Neural crest cell (in vitro differentiated cells): ENCODE results near the gene FEV. TPM values are rescaled to one million over a fixed set of nuclear protein-coding genes. Genes with fewer than 3 reads are reported as not detected.

Experiments
- DNase-seq: peaks from one replicate; pipeline ENCODE4 v3.0.0; 2021; ENCODE audit warnings: low read depth, mixed read lengths, low spot score
- H3K27ac Mint-ChIP-seq: one replicate; pipeline ENCODE4 v1.8.0; 2021; ENCODE audit warnings: mild to moderate bottlenecking, mixed read lengths; ENCODE audit not compliant: unreplicated experiment
- H3K27me3 Mint-ChIP-seq: 2 replicates; pipeline ENCODE4 v1.8.0; 2021; ENCODE audit warnings: low read depth, mild to moderate bottlenecking, mixed read lengths
- H3K36me3 Mint-ChIP-seq: 2 replicates; pipeline ENCODE4 v1.8.0; 2021; ENCODE audit warnings: low read depth, mild to moderate bottlenecking, mixed read lengths
- H3K4me1 Mint-ChIP-seq: 2 replicates; pipeline ENCODE4 v1.8.0; 2021; ENCODE audit warnings: mixed read lengths
- H3K4me3 Mint-ChIP-seq: one replicate; pipeline ENCODE4 v1.8.0; 2021; ENCODE audit warnings: mild to moderate bottlenecking, mixed read lengths
- H3K9me3 Mint-ChIP-seq: 2 replicates; pipeline ENCODE4 v1.8.0; 2021; ENCODE audit warnings: mixed read lengths
- total RNA-seq: library from RNA; stranded (reverse); gene quantifications from 2 replicates; pipeline ENCODE4 v1.2.1, GENCODE V29; 2021
- TF ChIP-seq, protein P1 (sequence below): fragments of 200-600 bp; sonication (generic); conservative IDR thresholded peaks from 2 replicates; pipeline ENCODE4 v1.5.0; 2021; ENCODE audit warnings: antibody characterized with exemption, mild to moderate bottlenecking

The FEV gene
- total RNA-seq, 1 donor from 2014 or later = not detected

DNA sequence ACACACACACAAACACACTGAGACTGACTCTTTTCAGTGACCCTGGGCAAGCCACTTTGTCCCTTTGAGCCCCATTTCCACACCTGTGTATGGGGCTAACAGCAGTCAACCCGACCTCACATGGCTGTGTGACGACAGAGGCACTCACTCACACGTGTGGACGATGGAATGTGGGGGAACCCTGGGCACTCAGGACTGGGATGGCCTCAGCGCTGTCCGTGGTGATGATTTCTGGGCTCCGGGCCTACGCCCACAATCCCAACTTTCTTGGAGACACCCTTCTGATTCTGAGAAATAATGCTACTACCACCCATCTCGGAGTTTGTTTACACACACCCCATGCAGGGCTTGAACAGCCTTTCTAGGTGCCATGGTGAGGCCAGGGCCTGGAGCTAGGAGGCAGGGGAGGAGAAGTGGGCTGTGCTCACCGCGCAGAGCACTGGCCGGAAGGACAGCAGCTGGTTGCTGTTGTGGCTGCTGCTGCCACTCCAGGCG, 6.7 kb upstream of the FEV start:
- Mint-ChIP-seq H3K9me3 (no peaks in the 10 kb centered on the region), H3K4me3 (no peak overlapping the region), H3K4me1 (no peaks in the 10 kb centered on the region), H3K27me3 (peaks cover 96% of the 10 kb centered on the region), H3K27ac (no peak overlapping the region), H3K36me3 (no peaks in the 10 kb centered on the region)
- no peak for DNase-seq
- TF ChIP-seq, protein P1, sequence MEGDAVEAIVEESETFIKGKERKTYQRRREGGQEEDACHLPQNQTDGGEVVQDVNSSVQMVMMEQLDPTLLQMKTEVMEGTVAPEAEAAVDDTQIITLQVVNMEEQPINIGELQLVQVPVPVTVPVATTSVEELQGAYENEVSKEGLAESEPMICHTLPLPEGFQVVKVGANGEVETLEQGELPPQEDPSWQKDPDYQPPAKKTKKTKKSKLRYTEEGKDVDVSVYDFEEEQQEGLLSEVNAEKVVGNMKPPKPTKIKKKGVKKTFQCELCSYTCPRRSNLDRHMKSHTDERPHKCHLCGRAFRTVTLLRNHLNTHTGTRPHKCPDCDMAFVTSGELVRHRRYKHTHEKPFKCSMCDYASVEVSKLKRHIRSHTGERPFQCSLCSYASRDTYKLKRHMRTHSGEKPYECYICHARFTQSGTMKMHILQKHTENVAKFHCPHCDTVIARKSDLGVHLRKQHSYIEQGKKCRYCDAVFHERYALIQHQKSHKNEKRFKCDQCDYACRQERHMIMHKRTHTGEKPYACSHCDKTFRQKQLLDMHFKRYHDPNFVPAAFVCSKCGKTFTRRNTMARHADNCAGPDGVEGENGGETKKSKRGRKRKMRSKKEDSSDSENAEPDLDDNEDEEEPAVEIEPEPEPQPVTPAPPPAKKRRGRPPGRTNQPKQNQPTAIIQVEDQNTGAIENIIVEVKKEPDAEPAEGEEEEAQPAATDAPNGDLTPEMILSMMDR = no peak

DNA sequence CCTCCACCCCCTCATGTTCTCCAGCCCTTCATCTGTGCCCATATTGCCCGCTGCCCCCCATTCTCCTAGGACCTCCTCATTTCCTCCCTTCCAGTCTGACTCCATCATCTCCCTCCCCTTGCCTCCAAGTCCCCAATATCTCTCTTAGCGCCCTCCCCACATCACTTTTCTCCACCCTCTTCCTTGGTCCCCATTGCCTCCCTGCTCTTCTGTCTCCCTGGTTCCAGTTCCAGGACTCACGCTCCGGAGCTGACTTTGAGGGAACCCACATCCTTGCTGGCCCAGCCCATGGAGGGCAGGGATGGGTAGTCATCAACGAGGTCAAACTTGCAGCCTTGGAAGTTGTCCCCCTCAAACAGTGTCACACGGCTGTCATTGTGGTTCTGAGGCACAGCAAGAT, 5.6 kb upstream of the FEV start:
- TF ChIP-seq, protein P1 = no peak
- Mint-ChIP-seq H3K36me3 (no peaks in the 10 kb centered on the region), H3K9me3 (no peaks in the 10 kb centered on the region), H3K27ac (no peak overlapping the region), H3K27me3 (peaks cover 96% of the 10 kb centered on the region), H3K4me3 (no peak overlapping the region), H3K4me1 (no peaks in the 10 kb centered on the region)
- no peak for DNase-seq

DNA sequence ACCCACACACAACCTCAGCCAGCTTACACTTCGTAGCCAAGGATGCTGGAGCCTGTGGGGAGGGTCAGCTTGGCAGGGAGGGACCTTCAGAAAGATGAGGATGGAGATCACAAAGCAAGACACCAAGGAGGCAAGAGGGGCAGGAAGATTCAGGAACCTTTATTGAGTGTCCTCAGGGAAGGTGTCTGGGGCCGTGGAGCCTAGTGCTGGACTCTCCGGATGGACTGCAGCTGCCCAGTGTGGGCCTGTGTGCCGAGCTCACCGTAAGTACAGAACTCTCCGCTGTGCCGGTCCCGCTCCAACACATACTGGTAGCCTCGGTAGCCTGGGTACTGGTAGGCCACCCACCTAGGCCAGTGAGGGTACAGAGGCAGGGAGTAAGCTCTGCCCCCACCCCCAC, 5.1 kb upstream of the FEV start:
- H3K4me1 Mint-ChIP-seq = no peaks in the 10 kb centered on the region

DNA sequence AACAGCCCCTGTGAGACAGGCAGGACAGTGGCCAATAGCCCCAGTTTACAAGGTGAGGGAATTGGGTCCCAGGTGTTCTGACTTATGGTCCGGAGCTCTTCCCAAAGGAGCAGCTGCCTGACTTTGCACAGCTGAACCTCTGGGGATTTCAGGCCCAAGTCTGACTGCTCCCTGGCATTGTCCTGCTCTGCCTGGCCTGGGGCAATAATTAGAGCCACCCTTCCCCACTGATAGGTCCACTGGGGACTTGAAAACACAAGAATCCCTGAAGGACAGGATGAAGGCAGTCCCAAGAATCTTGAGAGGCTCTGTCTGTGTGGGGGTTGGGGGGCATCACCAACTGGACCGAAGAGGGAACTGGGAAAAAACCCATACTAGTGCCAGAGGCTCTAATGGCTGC, 3.7 kb upstream of the FEV start:
- peaks cover 3% of the 10 kb centered on the region for H3K4me1 Mint-ChIP-seq
- no peak overlapping the region for H3K4me3 Mint-ChIP-seq
- no peaks in the 10 kb centered on the region for H3K36me3 Mint-ChIP-seq
- H3K9me3 Mint-ChIP-seq = no peaks in the 10 kb centered on the region
- TF ChIP-seq, protein P1 = no peak
- peaks cover 93% of the 10 kb centered on the region for H3K27me3 Mint-ChIP-seq
- H3K27ac Mint-ChIP-seq = no peak overlapping the region
- no peak for DNase-seq

More for the DNA sequence above, 5.1 kb upstream of the FEV start:
- no peaks in the 10 kb centered on the region for H3K9me3 Mint-ChIP-seq
- no peak for DNase-seq
- H3K4me3 Mint-ChIP-seq = no peak overlapping the region
- TF ChIP-seq, protein P1 = no peak
- H3K27me3 Mint-ChIP-seq = peaks cover 94% of the 10 kb centered on the region
- H3K27ac Mint-ChIP-seq = no peak overlapping the region
- no peaks in the 10 kb centered on the region for H3K36me3 Mint-ChIP-seq

DNA sequence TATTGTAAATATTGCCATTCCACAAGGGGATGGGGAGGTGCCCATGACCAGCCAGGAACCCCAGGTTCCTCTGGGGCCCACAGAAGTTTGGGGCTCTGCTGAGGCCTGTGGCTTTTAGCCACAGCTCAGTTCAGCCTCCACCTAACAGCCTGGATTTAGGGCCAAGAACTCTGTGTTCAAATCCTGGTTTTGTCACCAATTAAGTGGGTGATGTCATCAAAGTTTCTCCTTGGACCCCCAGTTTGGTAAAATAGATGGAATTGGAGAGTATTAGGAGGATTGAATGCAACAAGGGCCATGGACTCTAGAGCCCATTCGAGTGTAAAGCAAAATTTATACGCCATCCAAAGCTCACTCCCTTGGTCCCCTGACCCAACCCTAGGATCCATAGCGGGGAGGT, 3.2 kb upstream of the FEV start:
- Mint-ChIP-seq H3K27ac (no peak overlapping the region), H3K36me3 (no peaks in the 10 kb centered on the region), H3K27me3 (peaks cover 96% of the 10 kb centered on the region), H3K9me3 (no peaks in the 10 kb centered on the region), H3K4me1 (peaks cover 3% of the 10 kb centered on the region), H3K4me3 (no peak overlapping the region)
- TF ChIP-seq, protein P1 = no peak
- DNase-seq = no peak
